SK-N-SH treated with all-trans-retinoic acid at 6 μM for 48 hours (cell line): Measurements from ENCODE around the gene SLC22A2.

Source experiments
- ARNTL ChIP-seq: fragments of 450-650 bp; formaldehyde crosslinking; IDR thresholded peaks from 2 replicates; pipeline ENCODE4 v1.5.0; 2020; ENCODE audit warnings: low read depth, mild to moderate bottlenecking, moderate library complexity, borderline replicate concordance
- BACH2 ChIP-seq: fragments of 250-450 bp; sonication (Bioruptor Pico); IDR thresholded peaks from 2 replicates; pipeline ENCODE4 v1.9.0; 2021; ENCODE audit warnings: mild to moderate bottlenecking, borderline replicate concordance
- ISL1 ChIP-seq: fragments of 250-450 bp; sonication (Bioruptor Pico); IDR thresholded peaks from 2 replicates; pipeline ENCODE4 v2.1.2; 2022; ENCODE audit warnings: mild to moderate bottlenecking, moderate library complexity
- ZC3H10 ChIP-seq: fragments of 250-450 bp; sonication (Bioruptor Pico); IDR thresholded peaks from 2 replicates; pipeline ENCODE4 v1.5.1; 2021; ENCODE audit warnings: mild to moderate bottlenecking, moderate library complexity
- ZFP30 ChIP-seq: fragments of 450-650 bp; formaldehyde crosslinking; IDR thresholded peaks from 2 replicates; pipeline ENCODE4 v1.5.0; 2022; ENCODE audit warnings: mild to moderate bottlenecking, moderate library complexity
- TF ChIP-seq, protein P1 (sequence below): fragments of 250-450 bp; sonication (Bioruptor Pico); IDR thresholded peaks from 2 replicates; pipeline ENCODE4 v1.5.1; 2021; ENCODE audit warnings: mild to moderate bottlenecking, moderate library complexity
- TF ChIP-seq, protein P2 (sequence below): fragments of 250-450 bp; sonication (Bioruptor Pico); IDR thresholded peaks from 2 replicates; pipeline ENCODE4 v1.8.0; 2021; ENCODE audit warnings: low read depth, mild to moderate bottlenecking, moderate library complexity, borderline replicate concordance

DNA sequence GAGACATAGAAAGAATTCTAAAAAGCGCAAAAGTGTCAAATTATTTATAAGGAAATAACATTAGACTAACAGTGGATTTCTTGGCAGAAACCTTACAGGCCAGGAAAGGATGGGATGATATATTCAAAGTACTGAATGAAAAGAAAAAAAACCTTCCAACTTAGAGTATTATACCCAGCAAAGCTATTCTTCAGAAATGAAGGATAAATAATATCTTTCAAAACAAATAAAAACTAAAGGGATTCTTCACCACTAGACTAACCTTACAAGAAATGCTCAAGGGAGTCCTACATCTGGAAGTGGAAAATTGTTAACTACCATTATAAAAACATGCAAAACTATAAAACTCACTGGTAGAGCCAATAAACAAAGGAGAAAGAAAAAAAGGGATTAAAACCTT is 65.8 kb downstream of the SLC22A2 start:
- TF ChIP-seq ZFP30 (CRISPR knock-in tag): no peak
- TF ChIP-seq, protein P1, sequence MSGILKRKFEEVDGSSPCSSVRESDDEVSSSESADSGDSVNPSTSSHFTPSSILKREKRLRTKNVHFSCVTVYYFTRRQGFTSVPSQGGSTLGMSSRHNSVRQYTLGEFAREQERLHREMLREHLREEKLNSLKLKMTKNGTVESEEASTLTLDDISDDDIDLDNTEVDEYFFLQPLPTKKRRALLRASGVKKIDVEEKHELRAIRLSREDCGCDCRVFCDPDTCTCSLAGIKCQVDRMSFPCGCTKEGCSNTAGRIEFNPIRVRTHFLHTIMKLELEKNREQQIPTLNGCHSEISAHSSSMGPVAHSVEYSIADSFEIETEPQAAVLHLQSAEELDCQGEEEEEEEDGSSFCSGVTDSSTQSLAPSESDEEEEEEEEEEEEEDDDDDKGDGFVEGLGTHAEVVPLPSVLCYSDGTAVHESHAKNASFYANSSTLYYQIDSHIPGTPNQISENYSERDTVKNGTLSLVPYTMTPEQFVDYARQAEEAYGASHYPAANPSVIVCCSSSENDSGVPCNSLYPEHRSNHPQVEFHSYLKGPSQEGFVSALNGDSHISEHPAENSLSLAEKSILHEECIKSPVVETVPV (CRISPR knock-in tag): no peak
- TF ChIP-seq BACH2 (CRISPR knock-in tag): no peak
- TF ChIP-seq ARNTL (CRISPR knock-in tag): no peak
- no peak for TF ChIP-seq ISL1
- TF ChIP-seq, protein P2, sequence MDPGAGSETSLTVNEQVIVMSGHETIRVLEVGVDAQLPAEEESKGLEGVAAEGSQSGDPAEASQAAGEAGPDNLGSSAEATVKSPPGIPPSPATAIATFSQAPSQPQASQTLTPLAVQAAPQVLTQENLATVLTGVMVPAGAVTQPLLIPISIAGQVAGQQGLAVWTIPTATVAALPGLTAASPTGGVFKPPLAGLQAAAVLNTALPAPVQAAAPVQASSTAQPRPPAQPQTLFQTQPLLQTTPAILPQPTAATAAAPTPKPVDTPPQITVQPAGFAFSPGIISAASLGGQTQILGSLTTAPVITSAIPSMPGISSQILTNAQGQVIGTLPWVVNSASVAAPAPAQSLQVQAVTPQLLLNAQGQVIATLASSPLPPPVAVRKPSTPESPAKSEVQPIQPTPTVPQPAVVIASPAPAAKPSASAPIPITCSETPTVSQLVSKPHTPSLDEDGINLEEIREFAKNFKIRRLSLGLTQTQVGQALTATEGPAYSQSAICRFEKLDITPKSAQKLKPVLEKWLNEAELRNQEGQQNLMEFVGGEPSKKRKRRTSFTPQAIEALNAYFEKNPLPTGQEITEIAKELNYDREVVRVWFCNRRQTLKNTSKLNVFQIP (CRISPR knock-in tag): no peak
- TF ChIP-seq ZC3H10 (CRISPR knock-in tag): no peak
